HL-60 (cell line): ENCODE results near the gene TATDN2.
"Not testable (repeated sequence)": the region's sequence is repeated elsewhere in the genome, so short reads cannot be mapped to it uniquely, and the experiment has no call there.

Experiments used
- POLR2AphosphoS5 ChIP-seq: IDR thresholded peaks from 2 replicates; pipeline ENCODE4 v1.6.1; 2012; ENCODE audit warnings: low read depth
- SPI1 ChIP-seq: IDR thresholded peaks from 2 replicates; pipeline ENCODE4 v1.6.1; 2012; ENCODE audit warnings: low read depth, mild to moderate bottlenecking, borderline replicate concordance
- TF ChIP-seq, protein P1 (sequence below): IDR thresholded peaks from 2 replicates; pipeline ENCODE4 v1.6.1; 2012; ENCODE audit warnings: low read depth; ENCODE audit not compliant: insufficient replicate concordance
- TF ChIP-seq, protein P2 (sequence below): IDR thresholded peaks from one replicate; pipeline ENCODE4 v1.5.1; 2011; ENCODE audit warnings: low read length, control low read depth, inconsistent platforms; ENCODE audit not compliant: insufficient read depth

DNA sequence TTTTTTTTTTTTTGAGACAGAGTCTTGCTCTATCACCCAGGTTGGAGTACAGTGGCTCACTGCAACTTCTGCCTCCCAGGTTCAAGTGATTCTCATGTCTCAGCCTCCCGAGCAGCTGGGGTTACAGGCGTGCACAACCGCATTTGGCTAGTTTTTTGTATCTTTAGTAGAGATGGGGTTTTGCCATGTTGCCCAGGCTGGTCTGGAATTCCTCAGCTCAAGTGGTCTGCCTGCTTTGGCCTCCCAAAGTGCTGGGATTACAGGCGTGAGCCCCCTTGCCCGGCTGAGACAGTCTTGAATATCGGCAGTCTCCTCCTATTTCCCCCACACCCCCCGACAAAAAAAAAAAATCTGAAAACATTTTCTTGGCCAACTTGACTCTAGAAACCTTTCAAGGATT lies 18.7 kb downstream of the TATDN2 start:
- TF ChIP-seq, protein P1, sequence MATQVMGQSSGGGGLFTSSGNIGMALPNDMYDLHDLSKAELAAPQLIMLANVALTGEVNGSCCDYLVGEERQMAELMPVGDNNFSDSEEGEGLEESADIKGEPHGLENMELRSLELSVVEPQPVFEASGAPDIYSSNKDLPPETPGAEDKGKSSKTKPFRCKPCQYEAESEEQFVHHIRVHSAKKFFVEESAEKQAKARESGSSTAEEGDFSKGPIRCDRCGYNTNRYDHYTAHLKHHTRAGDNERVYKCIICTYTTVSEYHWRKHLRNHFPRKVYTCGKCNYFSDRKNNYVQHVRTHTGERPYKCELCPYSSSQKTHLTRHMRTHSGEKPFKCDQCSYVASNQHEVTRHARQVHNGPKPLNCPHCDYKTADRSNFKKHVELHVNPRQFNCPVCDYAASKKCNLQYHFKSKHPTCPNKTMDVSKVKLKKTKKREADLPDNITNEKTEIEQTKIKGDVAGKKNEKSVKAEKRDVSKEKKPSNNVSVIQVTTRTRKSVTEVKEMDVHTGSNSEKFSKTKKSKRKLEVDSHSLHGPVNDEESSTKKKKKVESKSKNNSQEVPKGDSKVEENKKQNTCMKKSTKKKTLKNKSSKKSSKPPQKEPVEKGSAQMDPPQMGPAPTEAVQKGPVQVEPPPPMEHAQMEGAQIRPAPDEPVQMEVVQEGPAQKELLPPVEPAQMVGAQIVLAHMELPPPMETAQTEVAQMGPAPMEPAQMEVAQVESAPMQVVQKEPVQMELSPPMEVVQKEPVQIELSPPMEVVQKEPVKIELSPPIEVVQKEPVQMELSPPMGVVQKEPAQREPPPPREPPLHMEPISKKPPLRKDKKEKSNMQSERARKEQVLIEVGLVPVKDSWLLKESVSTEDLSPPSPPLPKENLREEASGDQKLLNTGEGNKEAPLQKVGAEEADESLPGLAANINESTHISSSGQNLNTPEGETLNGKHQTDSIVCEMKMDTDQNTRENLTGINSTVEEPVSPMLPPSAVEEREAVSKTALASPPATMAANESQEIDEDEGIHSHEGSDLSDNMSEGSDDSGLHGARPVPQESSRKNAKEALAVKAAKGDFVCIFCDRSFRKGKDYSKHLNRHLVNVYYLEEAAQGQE = not testable (repeated sequence)
- TF ChIP-seq, protein P2, sequence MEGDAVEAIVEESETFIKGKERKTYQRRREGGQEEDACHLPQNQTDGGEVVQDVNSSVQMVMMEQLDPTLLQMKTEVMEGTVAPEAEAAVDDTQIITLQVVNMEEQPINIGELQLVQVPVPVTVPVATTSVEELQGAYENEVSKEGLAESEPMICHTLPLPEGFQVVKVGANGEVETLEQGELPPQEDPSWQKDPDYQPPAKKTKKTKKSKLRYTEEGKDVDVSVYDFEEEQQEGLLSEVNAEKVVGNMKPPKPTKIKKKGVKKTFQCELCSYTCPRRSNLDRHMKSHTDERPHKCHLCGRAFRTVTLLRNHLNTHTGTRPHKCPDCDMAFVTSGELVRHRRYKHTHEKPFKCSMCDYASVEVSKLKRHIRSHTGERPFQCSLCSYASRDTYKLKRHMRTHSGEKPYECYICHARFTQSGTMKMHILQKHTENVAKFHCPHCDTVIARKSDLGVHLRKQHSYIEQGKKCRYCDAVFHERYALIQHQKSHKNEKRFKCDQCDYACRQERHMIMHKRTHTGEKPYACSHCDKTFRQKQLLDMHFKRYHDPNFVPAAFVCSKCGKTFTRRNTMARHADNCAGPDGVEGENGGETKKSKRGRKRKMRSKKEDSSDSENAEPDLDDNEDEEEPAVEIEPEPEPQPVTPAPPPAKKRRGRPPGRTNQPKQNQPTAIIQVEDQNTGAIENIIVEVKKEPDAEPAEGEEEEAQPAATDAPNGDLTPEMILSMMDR = not testable (repeated sequence)
- TF ChIP-seq POLR2AphosphoS5, SPI1: not testable (repeated sequence)
